ENCODE measurements around the gene ZIC3.

The ZIC3 gene

GRCh38 chrX:137573324-137574101 lies 7.6 kb downstream of the ZIC3 start:
- DNase-seq (ENCODE audit: low read depth in 2 of 3, low spot score in 1 of 3) = no peak

- no peak for DNase-seq (ENCODE audit: low read depth in 2 of 3, low spot score in 1 of 3)
Observed at GRCh38 chrX:137574102-137574783, 8.3 kb downstream of the ZIC3 start.

GRCh38 chrX:137574784-137575293 lies 8.9 kb downstream of the ZIC3 start:
- no peak for DNase-seq (ENCODE audit: low read depth in 2 of 3, low spot score in 1 of 3)

GRCh38 chrX:137575596-137576255 lies 9.8 kb downstream of the ZIC3 start:
- DNase-seq (ENCODE audit: low read depth in 2 of 3, low spot score in 1 of 3) = no peak

GRCh38 chrX:137587151-137587550 lies 21.2 kb downstream of the ZIC3 start:
- no peak for DNase-seq (ENCODE audit: low read depth in 2 of 3, low spot score in 1 of 3)

- DNase-seq (ENCODE audit: low read depth in 2 of 3, low spot score in 1 of 3) = no peak
Observed at GRCh38 chrX:137600769-137601168, 34.8 kb downstream of the ZIC3 start.

Measured in stimulated activated CD4-positive, alpha-beta T cell treated with anti-CD3 and anti-CD28 coated beads, Interleukin-12 subunit alpha, Interleukin-12 subunit beta, amount 100 ng/mL, for 48 hours (primary cell).